Measurements from ENCODE around the gene NOC4L. TPM values are rescaled to one million over a fixed set of nuclear protein-coding genes. Genes with fewer than 3 reads are reported as not detected.

NOC4L gene
- total RNA-seq, 1 donor from 2014 or later: 36.4 TPM

GRCh38 chr12:132138941-132139871 lies 5.1 kb upstream of the NOC4L start:
- Mint-ChIP-seq H3K9me3 (no peaks in the 10 kb centered on the region), H3K27ac (ENCODE audit: unreplicated experiment) (no peak overlapping the region), H3K4me1 (peaks cover 9% of the 10 kb centered on the region), H3K27me3 (ENCODE audit: low read depth) (peaks cover 4% of the 10 kb centered on the region), H3K36me3 (ENCODE audit: low read depth) (peaks cover 10% of the 10 kb centered on the region), H3K4me3 (peak overlapping the region; percentile 72)
- DNase-seq (ENCODE audit: low read depth, low spot score): no peak
- TF ChIP-seq CTCF (conservative IDR thresholded peaks at IDR 0.05): no peak

- peaks cover 10% of the 10 kb centered on the region for H3K36me3 Mint-ChIP-seq (ENCODE audit: low read depth)
- no peaks in the 10 kb centered on the region for H3K9me3 Mint-ChIP-seq
- no peak for DNase-seq (ENCODE audit: low read depth, low spot score)
- H3K27ac Mint-ChIP-seq (ENCODE audit: unreplicated experiment): no peak overlapping the region
- H3K4me3 Mint-ChIP-seq: peak overlapping the region; percentile 72
- H3K4me1 Mint-ChIP-seq: peaks cover 12% of the 10 kb centered on the region
- H3K27me3 Mint-ChIP-seq (ENCODE audit: low read depth): peaks cover 5% of the 10 kb centered on the region
- TF ChIP-seq CTCF (conservative IDR thresholded peaks at IDR 0.05): no peak
Observed at GRCh38 chr12:132139912-132140311, 4.3 kb upstream of the NOC4L start.

DNA sequence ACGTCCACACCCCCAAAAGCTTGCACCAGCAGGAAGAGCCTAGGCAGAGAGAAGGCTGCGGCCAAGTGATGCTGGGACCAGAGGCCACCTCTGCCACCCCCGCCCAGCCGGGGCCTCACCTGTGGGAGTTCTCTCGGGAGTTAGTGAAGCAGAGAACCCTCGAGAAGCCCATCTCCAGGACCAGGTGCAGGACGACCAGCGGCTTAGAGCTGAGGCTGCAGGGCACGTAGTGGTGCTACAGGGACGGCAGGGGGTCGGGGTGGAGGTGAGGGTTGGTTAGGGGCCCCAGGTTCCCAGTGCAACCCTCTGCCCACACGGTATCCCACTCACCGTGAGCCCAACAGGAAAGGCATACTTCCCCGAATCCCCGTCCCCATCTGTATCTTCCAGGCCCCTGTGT lies 3.8 kb upstream of the NOC4L start:
- H3K4me3 Mint-ChIP-seq: peak overlapping the region; percentile 76
- H3K36me3 Mint-ChIP-seq (ENCODE audit: low read depth): peaks cover 10% of the 10 kb centered on the region
- H3K27me3 Mint-ChIP-seq (ENCODE audit: low read depth): peaks cover 5% of the 10 kb centered on the region
- peaks cover 15% of the 10 kb centered on the region for H3K4me1 Mint-ChIP-seq
- no peaks in the 10 kb centered on the region for H3K9me3 Mint-ChIP-seq
- no peak for DNase-seq (ENCODE audit: low read depth, low spot score)
- TF ChIP-seq CTCF (conservative IDR thresholded peaks at IDR 0.05): no peak
- H3K27ac Mint-ChIP-seq (ENCODE audit: unreplicated experiment): no peak overlapping the region

GRCh38 chr12:132140918-132141841 lies 3.1 kb upstream of the NOC4L start:
- no peak for TF ChIP-seq CTCF (conservative IDR thresholded peaks at IDR 0.05)
- Mint-ChIP-seq H3K27me3 (ENCODE audit: low read depth) (peaks cover 6% of the 10 kb centered on the region), H3K4me1 (peaks cover 20% of the 10 kb centered on the region), H3K4me3 (peak overlapping the region; percentile 79), H3K27ac (ENCODE audit: unreplicated experiment) (no peak overlapping the region), H3K36me3 (ENCODE audit: low read depth) (peaks cover 11% of the 10 kb centered on the region), H3K9me3 (no peaks in the 10 kb centered on the region)
- DNase-seq (ENCODE audit: low read depth, low spot score): no peak

DNA sequence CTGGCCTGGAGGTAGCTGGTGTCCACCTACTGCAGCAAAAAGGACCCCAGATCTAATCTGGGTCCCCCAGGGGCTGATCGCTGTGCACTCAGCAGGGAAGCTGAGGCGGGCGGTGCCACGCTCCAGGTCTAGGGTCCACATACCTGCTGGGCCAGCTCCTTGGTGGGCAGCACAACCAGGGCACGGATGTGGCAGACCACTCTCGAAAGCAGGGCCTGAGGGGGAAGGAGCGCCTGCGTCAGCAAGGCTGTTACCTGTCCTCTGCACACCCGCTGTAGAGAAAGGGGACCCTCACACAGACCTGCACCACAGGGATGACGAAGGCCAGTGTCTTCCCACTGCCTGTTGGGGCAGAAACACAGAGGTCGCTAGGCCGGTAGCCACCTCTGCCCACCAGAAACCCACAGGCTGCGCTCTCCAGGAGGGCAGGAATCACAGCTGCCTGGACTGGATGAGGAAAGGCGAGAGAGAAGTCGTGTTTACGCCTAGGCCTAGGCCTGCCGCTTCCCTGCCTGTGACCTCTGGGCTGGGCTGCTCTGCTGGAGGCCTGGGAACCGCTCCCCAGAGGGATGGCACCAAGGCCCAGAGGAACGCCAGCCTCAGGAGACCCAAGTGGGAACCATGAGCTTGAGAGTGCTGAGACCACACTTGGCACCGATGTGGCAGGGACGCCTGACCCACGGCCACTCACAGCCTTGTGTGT lies 2.1 kb upstream of the NOC4L start:
- H3K27me3 Mint-ChIP-seq (ENCODE audit: low read depth): peaks cover 7% of the 10 kb centered on the region
- H3K4me3 Mint-ChIP-seq: peak overlapping the region; percentile 79
- H3K9me3 Mint-ChIP-seq: no peaks in the 10 kb centered on the region
- no peak overlapping the region for H3K27ac Mint-ChIP-seq (ENCODE audit: unreplicated experiment)
- peaks cover 18% of the 10 kb centered on the region for H3K4me1 Mint-ChIP-seq
- no peak for TF ChIP-seq CTCF (conservative IDR thresholded peaks at IDR 0.05)
- DNase-seq (ENCODE audit: low read depth, low spot score): no peak
- peaks cover 12% of the 10 kb centered on the region for H3K36me3 Mint-ChIP-seq (ENCODE audit: low read depth)

All from neural crest cell (in vitro differentiated cells).